Body of pancreas (tissue), 4 donors: ENCODE results near the gene TMEM91. TPM values are rescaled to one million over a fixed set of nuclear protein-coding genes. Genes with fewer than 3 reads are reported as not detected.

Experiments
- ATAC-seq: fragments of 150-250 bp; one replicate; pipeline ENCODE4 v1.9.1; 2016
- DNase-seq, 4 donors: peaks; one replicate each; pipeline ENCODE4 v3.0.0-alpha.2; 2019
- H3K27ac ChIP-seq, 4 donors: fragments of 200-600 bp; sonication (generic); 1 replicate in 3 of 4; 2 replicates in 1 of 4; pipeline versions ENCODE4 v1.5.1 to v1.6.1; 2016 to 2019; ENCODE audit warnings: mild to moderate bottlenecking in 1 of 4, mixed read lengths in 1 of 4, moderate library complexity in 1 of 4
- H3K27me3 ChIP-seq, 2 donors: fragments of 200-600 bp; sonication (generic); one replicate each; pipeline ENCODE4 v1.6.0; 2016; ENCODE audit warnings: mild to moderate bottlenecking in 1 of 2
- H3K36me3 ChIP-seq, 2 donors: fragments of 200-600 bp; sonication (generic); replicated peaks in 1 of 2; 2 replicates each; pipeline ENCODE4 v1.5.1; 2016; ENCODE audit warnings: low read depth in 2 of 2; ENCODE audit not compliant: insufficient read depth in 1 of 2
- H3K4me1 ChIP-seq: fragments of 200-600 bp; sonication (generic); one replicate; pipeline ENCODE4 v1.6.0; 2016
- H3K4me3 ChIP-seq, 2 donors: fragments of 200-600 bp; sonication (generic); 1 replicate in 1 of 2; 2 replicates in 1 of 2; pipeline ENCODE4 v1.5.1; 2016 to 2019
- H3K9me3 ChIP-seq, 3 donors: fragments of 200-600 bp; sonication (generic); 1 replicate in 2 of 3; 2 replicates in 1 of 3; pipeline ENCODE4 v1.5.1; 2016
- CTCF ChIP-seq, 7 experiments: fragments of 450-650 bp in 4 of 7; fragments of 200-600 bp in 3 of 7; sonication (generic) in 3 of 7; IDR thresholded peaks; one replicate each; pipeline ENCODE4 v1.5.1; 2016 to 2019; ENCODE audit warnings: antibody characterized with exemption in 7 of 7
- POLR2A ChIP-seq, 3 donors: fragments of 450-650 bp; IDR thresholded peaks; one replicate each; pipeline ENCODE4 v1.6.1; 2016; ENCODE audit warnings: antibody characterized with exemption in 3 of 3, mild to moderate bottlenecking in 2 of 3
- WGBS, 2 donors: methylation state at CpG; one replicate each; pipeline ENCODE4 v1.1.5; 2017; 5-methylcytosine and 5-hydroxymethylcytosine counted together
- intact Hi-C: fragments of 100-400 bp; cut with DNase I; formaldehyde crosslinking; loops from one replicate; pipeline ENCODE4 v1.15.1; 2023
- total RNA-seq, 2 donors: library from RNA; depleted of rRNA; stranded (reverse); fragments of >200 nt; gene quantifications; one replicate each; pipeline ENCODE4 v1.1.0, GENCODE V29; 2016

Gene TMEM91
- total RNA-seq, 2 donors from 2014 or later = 7.5 to 15.5 TPM

GRCh38 chr19:41401483-41401882 lies 25.1 kb downstream of the TMEM91 start:
- intact Hi-C loops = no loop called here
- H3K9me3 ChIP-seq = no peaks in the 10 kb centered on the region
- no peaks in the 10 kb centered on the region for H3K27me3 ChIP-seq
- no peak overlapping the region for H3K27ac ChIP-seq
- TF ChIP-seq CTCF (IDR thresholded peaks at IDR 0.05) = no peak
- no peak for TF ChIP-seq POLR2A (IDR thresholded peaks at IDR 0.05)
- H3K36me3 ChIP-seq = no peaks in the 10 kb centered on the region
- no peak for ATAC-seq
- H3K4me3 ChIP-seq = no peak overlapping the region
- 69 to 78% methylated on average over 4 of the region's 4 CpGs for WGBS, 2 donors
- H3K4me1 ChIP-seq = peaks cover 27% of the 10 kb centered on the region
- DNase-seq = no peak

- no peak for ATAC-seq
- 88 to 95% methylated on average over 3 of the region's 3 CpGs for WGBS, 2 donors
Observed at GRCh38 chr19:41402010-41402409, 25.7 kb downstream of the TMEM91 start.

GRCh38 chr19:41403181-41403970 lies 27.0 kb downstream of the TMEM91 start:
- ATAC-seq (peak; percentile 25), DNase-seq (no peak)
- intact Hi-C loops = no loop called here
- Histone ChIP-seq H3K9me3 (no peaks in the 10 kb centered on the region), H3K27me3 (no peaks in the 10 kb centered on the region), H3K36me3 (no peaks in the 10 kb centered on the region), H3K4me1 (peaks cover 27% of the 10 kb centered on the region), H3K4me3 (no peak overlapping the region), H3K27ac (peak overlapping the region in 1 of 4 donors; percentile 2)
- WGBS, 2 donors = 41 to 44% methylated on average over 11 to 12 of the region's 12 CpGs
- TF ChIP-seq CTCF (IDR thresholded peaks at IDR 0.05) (no peak), POLR2A (IDR thresholded peaks at IDR 0.05) (no peak)

More at GRCh38 chr19:41402010-41402409, 25.7 kb downstream of the TMEM91 start:
- no peaks in the 10 kb centered on the region for H3K36me3 ChIP-seq
- peaks cover 26% of the 10 kb centered on the region for H3K4me1 ChIP-seq
- H3K9me3 ChIP-seq = no peaks in the 10 kb centered on the region
- H3K4me3 ChIP-seq = no peak overlapping the region
- TF ChIP-seq POLR2A (IDR thresholded peaks at IDR 0.05) = no peak
- TF ChIP-seq CTCF (IDR thresholded peaks at IDR 0.05) = no peak
- DNase-seq = no peak
- H3K27me3 ChIP-seq = no peaks in the 10 kb centered on the region
- H3K27ac ChIP-seq = no peak overlapping the region
- intact Hi-C loops = no loop called here

GRCh38 chr19:41405776-41406175 lies 29.4 kb downstream of the TMEM91 start:
- Histone ChIP-seq H3K4me1 (peaks cover 40% of the 10 kb centered on the region), H3K9me3 (no peaks in the 10 kb centered on the region), H3K27me3 (no peaks in the 10 kb centered on the region), H3K4me3 (no peak overlapping the region), H3K27ac (peak overlapping the region in 1 of 4 donors; percentile 21), H3K36me3 (no peaks in the 10 kb centered on the region)
- intact Hi-C loops = no loop called here
- no peak for DNase-seq
- no peak for ATAC-seq
- TF ChIP-seq CTCF (IDR thresholded peaks at IDR 0.05) (no peak), POLR2A (IDR thresholded peaks at IDR 0.05) (no peak)
- WGBS, 2 donors = 90 to 91% methylated on average over 6 of the region's 6 CpGs

- H3K36me3 ChIP-seq = no peaks in the 10 kb centered on the region
- peaks cover 54% of the 10 kb centered on the region for H3K4me1 ChIP-seq
- intact Hi-C loops = no loop called here
- H3K9me3 ChIP-seq = no peaks in the 10 kb centered on the region
- TF ChIP-seq POLR2A (IDR thresholded peaks at IDR 0.05) = no peak
- no peak for TF ChIP-seq CTCF (IDR thresholded peaks at IDR 0.05)
- peak in 1 of 4 donors; percentile 46 for DNase-seq
- H3K27me3 ChIP-seq = no peaks in the 10 kb centered on the region
- 70 to 74% methylated on average over 4 of the region's 4 CpGs for WGBS, 2 donors
- ATAC-seq = no peak
- H3K27ac ChIP-seq = peak overlapping the region in 2 of 4 donors; percentile 24 to 40
- H3K4me3 ChIP-seq = no peak overlapping the region
Observed at GRCh38 chr19:41407271-41407670, 30.9 kb downstream of the TMEM91 start.
